Keratinocyte (primary cell): ENCODE measurements around the gene C10orf95. TPM values are rescaled to one million over a fixed set of nuclear protein-coding genes. Genes with fewer than 3 reads are reported as not detected.

Experiments used
- DNase-seq: peaks from one replicate; pipeline ENCODE4 v3.0.0-alpha.2; 2011; ENCODE audit warnings: low read depth, missing footprints, low spot score
- FAIRE-seq: peaks from 2 replicates; lab custom pipeline; 2011; peaks lifted over from hg19 to GRCh38; lab: Jason Lieb, UNC
- H2AFZ ChIP-seq: 2 replicates; pipeline ENCODE4 v1.6.0; 2012; ENCODE audit warnings: low read length, control low read depth, inconsistent platforms; ENCODE audit not compliant: control insufficient read depth
- H3K27ac ChIP-seq: 2 replicates; pipeline ENCODE4 v1.5.1; 2011; ENCODE audit warnings: low read length; ENCODE audit not compliant: control insufficient read depth, insufficient read depth
- H3K27me3 ChIP-seq: 3 replicates; pipeline ENCODE4 v1.6.0; 2011; ENCODE audit warnings: low read length; ENCODE audit not compliant: control insufficient read depth, insufficient read depth; ENCODE audit errors: extremely low read depth
- H3K36me3 ChIP-seq, 2 experiments: 2 replicates in 1 of 2; 3 replicates in 1 of 2; pipeline ENCODE4 v1.5.1; 2011; ENCODE audit warnings: low read length in 2 of 2, mild to moderate bottlenecking in 1 of 2; ENCODE audit not compliant: control insufficient read depth in 2 of 2, insufficient read depth in 2 of 2; ENCODE audit errors: extremely low read depth in 1 of 2
- H3K4me1 ChIP-seq: 3 replicates; pipeline ENCODE4 v1.5.1; 2011; ENCODE audit warnings: low read length; ENCODE audit not compliant: control insufficient read depth, insufficient read depth; ENCODE audit errors: extremely low read depth
- H3K4me2 ChIP-seq: 3 replicates; pipeline ENCODE4 v1.6.0; 2011; ENCODE audit warnings: low read depth, low read length; ENCODE audit not compliant: control insufficient read depth, insufficient read depth; ENCODE audit errors: extremely low read depth
- H3K4me3 ChIP-seq, 3 experiments: fragments of 200-600 bp in 1 of 3; sonication (generic) in 1 of 3; 2 replicates in 2 of 3; 3 replicates in 1 of 3; pipeline ENCODE4 v1.5.1; 2011 to 2016; ENCODE audit warnings: low read length in 3 of 3, mild to moderate bottlenecking in 3 of 3, control low read depth in 2 of 3, inconsistent platforms in 1 of 3, low read depth in 1 of 3, mixed read lengths in 1 of 3, mixed run types in 1 of 3, moderate library complexity in 1 of 3; ENCODE audit not compliant: control insufficient read depth in 2 of 3, insufficient read depth in 2 of 3; ENCODE audit errors: extremely low read depth in 1 of 3
- H3K79me2 ChIP-seq: 2 replicates; pipeline ENCODE4 v1.6.0; 2012; ENCODE audit warnings: low read length; ENCODE audit not compliant: control insufficient read depth, insufficient read depth
- H3K9ac ChIP-seq: 3 replicates; pipeline ENCODE4 v1.6.0; 2011; ENCODE audit warnings: low read length; ENCODE audit not compliant: control insufficient read depth, insufficient read depth; ENCODE audit errors: extremely low read depth
- H3K9me1 ChIP-seq: 3 replicates; pipeline ENCODE4 v1.6.0; 2011; ENCODE audit warnings: low read length; ENCODE audit not compliant: control insufficient read depth, insufficient read depth; ENCODE audit errors: extremely low read depth
- H3K9me3 ChIP-seq: 2 replicates; pipeline ENCODE4 v1.5.1; 2012; ENCODE audit warnings: low read depth, low read length; ENCODE audit not compliant: control insufficient read depth
- H4K20me1 ChIP-seq: 3 replicates; pipeline ENCODE4 v1.6.0; 2011; ENCODE audit warnings: low read length; ENCODE audit not compliant: control insufficient read depth, insufficient read depth; ENCODE audit errors: extremely low read depth
- EZH2 ChIP-seq: IDR thresholded peaks from one replicate; pipeline ENCODE4 v1.6.1; 2012; ENCODE audit warnings: inconsistent platforms, mild to moderate bottlenecking, low read length, moderate library complexity
- dilution Hi-C: fragments of 300-500 bp; cut with MboI; formaldehyde crosslinking; loops from one replicate; pipeline ENCODE4 v1.7.0; 2020; ENCODE audit warnings: low sequenced_read_pairs; ENCODE audit not compliant: extremely low pct_ligation_motif_present
- polyA plus RNA-seq, 5 experiments: library from polyadenylated mRNA; depleted of rRNA in 3 of 5; stranded (reverse) in 3 of 5; stranded (forward) in 1 of 5; unstranded in 1 of 5; fragments of >200 nt; gene quantifications; 1 replicate in 1 of 5; 2 replicates in 3 of 5; 3 replicates in 1 of 5; pipeline versions ENCODE4 v1.2.1 to v1.2.3, GENCODE V29; 2011 to 2012; ENCODE audit warnings: missing spikeins in 2 of 5, low read depth in 1 of 5, low replicate concordance in 1 of 5
- TF ChIP-seq, protein P1 (sequence below), 3 experiments: IDR thresholded peaks in 1 of 3; conservative IDR thresholded peaks in 1 of 3; optimal IDR thresholded peaks in 1 of 3; 2 replicates in 2 of 3; 3 replicates in 1 of 3; pipeline versions ENCODE3 to v1.5.1; 2011; ENCODE audit warnings: low read length in 3 of 3, mild to moderate bottlenecking in 3 of 3, moderate library complexity in 2 of 3, control low read depth in 1 of 3, inconsistent platforms in 1 of 3; ENCODE audit not compliant: insufficient read depth in 2 of 3; ENCODE audit errors: extremely low read depth in 1 of 3

The C10orf95 gene
- polyA plus RNA-seq, 1 donor (not counting 4 experiments of a cell fraction or from before 2014, with no cell fraction given), result 0.63 TPM

DNA sequence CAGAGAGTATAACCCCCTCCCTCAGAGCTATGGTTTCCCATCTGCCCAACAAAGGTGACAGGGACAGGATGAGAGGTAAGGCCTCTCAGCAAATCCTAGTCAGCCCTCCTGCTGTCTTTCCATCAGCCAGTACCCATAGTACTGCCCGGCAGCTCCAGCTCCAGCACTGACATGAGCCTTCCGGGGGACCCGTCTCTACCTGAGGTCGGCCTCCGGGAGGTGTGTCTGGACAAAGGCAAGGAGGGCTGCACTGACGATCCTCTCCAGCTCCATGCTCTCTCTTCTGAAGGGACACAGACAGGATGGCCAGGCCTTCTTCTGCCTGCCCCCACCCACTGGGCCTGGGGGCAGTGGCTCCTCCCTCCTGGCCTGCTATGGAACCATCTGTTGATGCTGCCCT lies 26.4 kb downstream of the C10orf95 start:
- no peaks in the 10 kb centered on the region for H3K9me1 ChIP-seq
- no peaks in the 10 kb centered on the region for H4K20me1 ChIP-seq
- no peak overlapping the region for H3K9ac ChIP-seq
- H2AFZ ChIP-seq, result no peak overlapping the region
- DNase-seq (no peak), FAIRE-seq (no peak)
- H3K27me3 ChIP-seq, result no peaks in the 10 kb centered on the region
- TF ChIP-seq, protein P1, sequence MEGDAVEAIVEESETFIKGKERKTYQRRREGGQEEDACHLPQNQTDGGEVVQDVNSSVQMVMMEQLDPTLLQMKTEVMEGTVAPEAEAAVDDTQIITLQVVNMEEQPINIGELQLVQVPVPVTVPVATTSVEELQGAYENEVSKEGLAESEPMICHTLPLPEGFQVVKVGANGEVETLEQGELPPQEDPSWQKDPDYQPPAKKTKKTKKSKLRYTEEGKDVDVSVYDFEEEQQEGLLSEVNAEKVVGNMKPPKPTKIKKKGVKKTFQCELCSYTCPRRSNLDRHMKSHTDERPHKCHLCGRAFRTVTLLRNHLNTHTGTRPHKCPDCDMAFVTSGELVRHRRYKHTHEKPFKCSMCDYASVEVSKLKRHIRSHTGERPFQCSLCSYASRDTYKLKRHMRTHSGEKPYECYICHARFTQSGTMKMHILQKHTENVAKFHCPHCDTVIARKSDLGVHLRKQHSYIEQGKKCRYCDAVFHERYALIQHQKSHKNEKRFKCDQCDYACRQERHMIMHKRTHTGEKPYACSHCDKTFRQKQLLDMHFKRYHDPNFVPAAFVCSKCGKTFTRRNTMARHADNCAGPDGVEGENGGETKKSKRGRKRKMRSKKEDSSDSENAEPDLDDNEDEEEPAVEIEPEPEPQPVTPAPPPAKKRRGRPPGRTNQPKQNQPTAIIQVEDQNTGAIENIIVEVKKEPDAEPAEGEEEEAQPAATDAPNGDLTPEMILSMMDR (optimal IDR thresholded peaks at IDR 0.05 in 1 of 3, IDR thresholded peaks at IDR 0.05 in 1 of 3, conservative IDR thresholded peaks at IDR 0.05 in 1 of 3; ENCODE audit: extremely low read depth in 1 of 3, insufficient read depth in 2 of 3, low read length in 3 of 3), result no peak
- TF ChIP-seq EZH2, result no peak
- peaks cover 9 to 21% of the 10 kb centered on the region in 2 experiments for H3K36me3 ChIP-seq
- dilution Hi-C loops, result no loop called here
- H3K27ac ChIP-seq, result no peak overlapping the region
- H3K9me3 ChIP-seq, result no peaks in the 10 kb centered on the region
- H3K79me2 ChIP-seq, result peaks cover 3% of the 10 kb centered on the region
- H3K4me3 ChIP-seq, result no peak overlapping the region
- peaks cover 20% of the 10 kb centered on the region for H3K4me1 ChIP-seq
- no peak overlapping the region for H3K4me2 ChIP-seq

- TF ChIP-seq EZH2, result no peak
- TF ChIP-seq, protein P1 (optimal IDR thresholded peaks at IDR 0.05 in 1 of 3, IDR thresholded peaks at IDR 0.05 in 1 of 3, conservative IDR thresholded peaks at IDR 0.05 in 1 of 3; ENCODE audit: extremely low read depth in 1 of 3, insufficient read depth in 2 of 3, low read length in 3 of 3), result no peak
- Histone ChIP-seq H3K4me2 (no peak overlapping the region), H3K9ac (no peak overlapping the region)
Measured at GRCh38 chr10:102424145-102424544, 27.2 kb downstream of the C10orf95 start.

More at GRCh38 chr10:102424145-102424544, 27.2 kb downstream of the C10orf95 start:
- dilution Hi-C loops, result no loop called here
- Histone ChIP-seq H2AFZ (no peak overlapping the region), H4K20me1 (no peaks in the 10 kb centered on the region), H3K4me1 (peaks cover 27% of the 10 kb centered on the region), H3K9me3 (no peaks in the 10 kb centered on the region), H3K4me3 (no peak overlapping the region), H3K36me3 (peaks cover 8 to 17% of the 10 kb centered on the region in 2 experiments), H3K79me2 (peaks cover 3% of the 10 kb centered on the region), H3K27me3 (peaks cover 2% of the 10 kb centered on the region), H3K9me1 (no peaks in the 10 kb centered on the region), H3K27ac (no peak overlapping the region)
- FAIRE-seq, result no peak
- DNase-seq, result no peak
